ENCODE data around the gene OIP5. TPM values are rescaled to one million over a fixed set of nuclear protein-coding genes. Genes with fewer than 3 reads are reported as not detected.

OIP5 gene
- total and polyA plus RNA-seq, 4 donors: 0.47 to 1.5 (median 0.94) TPM

- peaks cover 7 to 21% (median 15%) of the 10 kb centered on the region in 4 donors for H3K36me3 ChIP-seq (ENCODE audit: control insufficient read depth in 4 of 4, insufficient read depth in 4 of 4, low read length in 4 of 4)
- 96 to 97% methylated on average over 1 of the region's 1 CpG for WGBS, 2 donors
- no peak overlapping the region for H3K9ac ChIP-seq (ENCODE audit: insufficient read depth in 1 of 2, low read length in 2 of 2)
These were observed 51.2 kb downstream of the OIP5 start for GRCh38 chr15:41281236-41281635.

DNA sequence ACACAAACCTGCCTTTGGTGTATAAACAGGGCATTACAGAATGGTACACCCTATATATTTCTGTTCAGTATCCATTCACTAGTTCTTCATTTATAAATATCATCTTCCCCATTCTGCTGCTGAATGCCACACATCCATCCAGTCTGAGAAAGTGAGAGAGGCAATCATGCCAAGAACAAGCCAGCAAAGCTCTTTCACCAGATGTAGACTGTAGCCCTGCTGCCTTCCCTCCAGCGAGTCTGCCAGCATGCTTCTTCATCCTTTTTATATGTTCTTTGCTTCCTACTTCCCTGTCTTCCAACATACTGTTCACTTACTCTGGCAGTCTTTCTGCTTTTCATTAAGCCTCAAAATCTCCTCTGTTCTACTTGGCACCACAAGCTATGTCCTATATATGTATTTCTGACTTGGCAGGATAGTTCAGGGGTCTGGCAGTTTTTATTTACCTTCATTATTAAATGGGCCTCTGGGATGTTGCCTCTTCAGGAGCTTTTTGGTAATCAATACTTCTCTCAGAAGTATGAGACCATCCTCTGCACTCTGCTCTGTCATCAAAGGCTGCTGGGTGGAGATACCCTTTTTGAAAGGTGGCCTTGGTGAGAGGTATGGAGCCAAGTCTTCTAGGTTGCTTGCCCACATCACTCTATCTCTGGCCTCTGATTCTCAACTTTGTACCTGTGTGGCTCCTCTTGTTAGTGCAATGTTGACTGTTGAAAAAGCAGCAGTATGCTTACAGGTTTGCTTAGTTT is 52.7 kb downstream of the OIP5 start:
- H3K36me3 ChIP-seq (ENCODE audit: control insufficient read depth in 4 of 4, insufficient read depth in 4 of 4, low read length in 4 of 4): peaks cover 0 to 23% (median 13%) of the 10 kb centered on the region in 4 donors
- WGBS, 2 donors: 79 to 86% methylated on average over 1 of the region's 1 CpG
- no peaks in the 10 kb centered on the region for H3K27me3 ChIP-seq (ENCODE audit: control insufficient read depth in 3 of 3, insufficient read depth in 3 of 3, low read length in 2 of 3)
- no peak overlapping the region for H3K27ac ChIP-seq (ENCODE audit: low read depth in 1 of 2, low read length in 1 of 2)
- ATAC-seq (ENCODE audit: insufficient read depth, low FRiP score): no peak
- no peaks in the 10 kb centered on the region for H3K9me3 ChIP-seq (ENCODE audit: control insufficient read depth in 4 of 4, insufficient read depth in 3 of 4, low read length in 3 of 4)
- no peak overlapping the region for H3K9ac ChIP-seq (ENCODE audit: insufficient read depth in 1 of 2, low read length in 2 of 2)
- no peak for DNase-seq
- no peak for TF ChIP-seq CTCF (IDR thresholded peaks at IDR 0.05; ENCODE audit: control extremely low read depth, extremely low read depth)
- no peak overlapping the region for H3K4me3 ChIP-seq
- H3K4me1 ChIP-seq (ENCODE audit: control insufficient read depth in 5 of 5, insufficient read depth in 5 of 5, low read length in 5 of 5): peaks cover 0 to 6% (median 0%) of the 10 kb centered on the region in 5 donors

More at GRCh38 chr15:41281236-41281635, 51.2 kb downstream of the OIP5 start:
- H3K4me1 ChIP-seq (ENCODE audit: control insufficient read depth in 5 of 5, insufficient read depth in 5 of 5, low read length in 5 of 5): peaks cover 2 to 11% (median 5%) of the 10 kb centered on the region in 5 donors
- no peak overlapping the region for H3K27ac ChIP-seq (ENCODE audit: low read depth in 1 of 2, low read length in 1 of 2)
- TF ChIP-seq CTCF (IDR thresholded peaks at IDR 0.05; ENCODE audit: control extremely low read depth, extremely low read depth): no peak
- H3K27me3 ChIP-seq (ENCODE audit: control insufficient read depth in 3 of 3, insufficient read depth in 3 of 3, low read length in 2 of 3): no peaks in the 10 kb centered on the region
- no peaks in the 10 kb centered on the region for H3K9me3 ChIP-seq (ENCODE audit: control insufficient read depth in 4 of 4, insufficient read depth in 3 of 4, low read length in 3 of 4)
- DNase-seq (no peak), ATAC-seq (ENCODE audit: insufficient read depth, low FRiP score) (no peak)
- H3K4me3 ChIP-seq: no peak overlapping the region

- ATAC-seq (ENCODE audit: insufficient read depth, low FRiP score) (no peak), DNase-seq (no peak)
- 88 to 92% methylated on average over 3 of the region's 3 CpGs for WGBS, 2 donors
- peaks cover 0 to 24% (median 14%) of the 10 kb centered on the region in 4 donors for H3K36me3 ChIP-seq (ENCODE audit: control insufficient read depth in 4 of 4, insufficient read depth in 4 of 4, low read length in 4 of 4)
- no peak for TF ChIP-seq CTCF (IDR thresholded peaks at IDR 0.05; ENCODE audit: control extremely low read depth, extremely low read depth)
- H3K9me3 ChIP-seq (ENCODE audit: control insufficient read depth in 4 of 4, insufficient read depth in 3 of 4, low read length in 3 of 4): no peaks in the 10 kb centered on the region
- peaks cover 0 to 4% (median 0%) of the 10 kb centered on the region in 5 donors for H3K4me1 ChIP-seq (ENCODE audit: control insufficient read depth in 5 of 5, insufficient read depth in 5 of 5, low read length in 5 of 5)
- no peak overlapping the region for H3K9ac ChIP-seq (ENCODE audit: insufficient read depth in 1 of 2, low read length in 2 of 2)
- no peak overlapping the region for H3K27ac ChIP-seq (ENCODE audit: low read depth in 1 of 2, low read length in 1 of 2)
- H3K27me3 ChIP-seq (ENCODE audit: control insufficient read depth in 3 of 3, insufficient read depth in 3 of 3, low read length in 2 of 3): no peaks in the 10 kb centered on the region
- H3K4me3 ChIP-seq: no peak overlapping the region
These were observed 54.1 kb downstream of the OIP5 start for GRCh38 chr15:41278319-41278718.
